ENCODE data around the gene ZRANB2. TPM values are rescaled to one million over a fixed set of nuclear protein-coding genes. Genes with fewer than 3 reads are reported as not detected.

ZRANB2 gene
- total and polyA plus RNA-seq, 9 of the 15 experiments (the other 6 are each of a cell fraction or from before 2014, with no cell fraction given), result 80.8 to 264 (median 157) TPM

GRCh38 chr1:71128060-71128459 lies 47.2 kb upstream of the ZRANB2 start:
- BruUV-seq (replicated peaks), result no TSS peak
- TF ChIP-seq ZNF75A (CRISPR knock-in tag; IDR thresholded peaks at IDR 0.05) (no peak), SIN3A (IDR thresholded peaks at IDR 0.05; ENCODE audit: borderline replicate concordance in 2 of 2, control insufficient read depth in 1 of 2, low read depth in 2 of 2, low read length in 2 of 2) (no peak), ZZZ3 (IDR thresholded peaks at IDR 0.05) (no peak), BRD9 (IDR thresholded peaks at IDR 0.05; ENCODE audit: low read depth, partially characterized antibody) (no peak), PBX2 (CRISPR knock-in tag; IDR thresholded peaks at IDR 0.05; ENCODE audit: low read depth) (no peak), PBX2 (tag; conservative IDR thresholded peaks at IDR 0.05; ENCODE audit: low read depth) (no peak), ZNF354B (CRISPR knock-in tag; IDR thresholded peaks at IDR 0.05) (no peak), ARNT (IDR thresholded peaks at IDR 0.05) (no peak), BRCA1 (IDR thresholded peaks at IDR 0.05) (no peak), BRCA1 (CRISPR knock-in tag; IDR thresholded peaks at IDR 0.05) (no peak)

More at GRCh38 chr1:71128060-71128459, 47.2 kb upstream of the ZRANB2 start:
- no peak overlapping the region for H3K4me3 ChIP-seq
- ChIA-PET POLR2A (no interaction called here), CTCF (ENCODE audit: low intra/inter-chr PET ratio) (no interaction called here)
- no peaks in the 10 kb centered on the region for H3K9me3 ChIP-seq (replicated peaks; ENCODE audit: control insufficient read depth, insufficient read depth, low read depth, low read length)
- H3K4me2 ChIP-seq (ENCODE audit: insufficient read depth, low read length), result no peak overlapping the region
- H3K79me2 ChIP-seq (ENCODE audit: control insufficient read depth, insufficient read depth, low read length), result no peaks in the 10 kb centered on the region
- DNase-seq (ENCODE audit: extremely low read depth in 1 of 4, low spot score in 3 of 4), result no peak
- in situ Hi-C loops (cut with MboI), result no loop called here
- H3K9ac ChIP-seq (ENCODE audit: insufficient read depth in 1 of 2, low read depth in 2 of 2, low read length in 2 of 2), result no peak overlapping the region
- intact Hi-C loops (cut with micrococcal nuclease), result no loop called here
- H3K27me3 ChIP-seq (ENCODE audit: control insufficient read depth in 2 of 2, insufficient read depth in 2 of 2, low read length in 2 of 2), result no peaks in the 10 kb centered on the region
- no peaks in the 10 kb centered on the region for H3K9me1 ChIP-seq (ENCODE audit: control insufficient read depth, insufficient read depth, low read length)
- no peak overlapping the region for H2AFZ ChIP-seq (ENCODE audit: low read depth, low read length)
- no peaks in the 10 kb centered on the region for H4K20me1 ChIP-seq (replicated peaks; ENCODE audit: control insufficient read depth, insufficient read depth, low read length)
- no peak for ATAC-seq
- FAIRE-seq, result no peak
- WGBS (ENCODE audit: insufficient coverage, low coverage, missing lambda C conversion rate), result 0% methylated on average over 2 of the region's 2 CpGs
- H3K27ac ChIP-seq (ENCODE audit: extremely low read depth, low read depth, low read length), result no peak overlapping the region
- H3K36me3 ChIP-seq (ENCODE audit: control insufficient read depth, insufficient read depth, low read length), result no peaks in the 10 kb centered on the region
- H3K4me1 ChIP-seq (replicated peaks in 1 of 2; ENCODE audit: control insufficient read depth in 2 of 2, insufficient read depth in 2 of 2, low read length in 2 of 2), result no peaks in the 10 kb centered on the region

Data from K562 (cell line).